BJ (cell line): ENCODE measurements around the gene SNX17. TPM values are rescaled to one million over a fixed set of nuclear protein-coding genes. Genes with fewer than 3 reads are reported as not detected.
A peak's percentile ranks its signal among the peaks of the same experiment; 100 is the strongest.

Experiments
- CTCF ChIA-PET: fragments of 350-600 bp; formaldehyde crosslinking; extraction: SDS; loops from one replicate; lab custom pipeline; 2021; ENCODE audit warnings: antibody characterized with exemption, inconsistent platforms; lab: Yijun Ruan, JAX
- POLR2A ChIA-PET: fragments of 300-600 bp; sonication (Branson Sonifier 250); formaldehyde crosslinking; extraction: SDS; loops from one replicate; lab custom pipeline; 2021; ENCODE audit warnings: antibody characterized with exemption; lab: Charles Lee
- DNase-seq: peaks from one replicate; pipeline ENCODE4 v3.0.0-alpha.2; 2011; ENCODE audit warnings: low read depth
- H3K27me3 ChIP-seq: 2 replicates; pipeline ENCODE4 v1.6.0; 2011; ENCODE audit warnings: low read length; ENCODE audit not compliant: control insufficient read depth, insufficient read depth
- H3K36me3 ChIP-seq: 2 replicates; pipeline ENCODE4 v1.5.1; 2011; ENCODE audit warnings: low read length; ENCODE audit not compliant: control insufficient read depth, insufficient read depth
- H3K4me3 ChIP-seq: 2 replicates; pipeline ENCODE4 v1.5.1; 2011; ENCODE audit warnings: low read depth, mild to moderate bottlenecking, control low read depth, low read length
- polyA plus RNA-seq: library from polyadenylated mRNA; depleted of rRNA; stranded (reverse); fragments of >200 nt; gene quantifications from 2 replicates; pipeline ENCODE4 v1.2.3, GENCODE V29; 2011
- TF ChIP-seq, protein P1 (sequence below): IDR thresholded peaks from 2 replicates; pipeline ENCODE4 v1.5.1; 2011; ENCODE audit warnings: low read depth, mild to moderate bottlenecking, control low read depth, inconsistent platforms, low read length, moderate library complexity; ENCODE audit not compliant: insufficient read depth

Gene SNX17
- polyA plus RNA-seq, 1 experiment: 154 TPM

DNA sequence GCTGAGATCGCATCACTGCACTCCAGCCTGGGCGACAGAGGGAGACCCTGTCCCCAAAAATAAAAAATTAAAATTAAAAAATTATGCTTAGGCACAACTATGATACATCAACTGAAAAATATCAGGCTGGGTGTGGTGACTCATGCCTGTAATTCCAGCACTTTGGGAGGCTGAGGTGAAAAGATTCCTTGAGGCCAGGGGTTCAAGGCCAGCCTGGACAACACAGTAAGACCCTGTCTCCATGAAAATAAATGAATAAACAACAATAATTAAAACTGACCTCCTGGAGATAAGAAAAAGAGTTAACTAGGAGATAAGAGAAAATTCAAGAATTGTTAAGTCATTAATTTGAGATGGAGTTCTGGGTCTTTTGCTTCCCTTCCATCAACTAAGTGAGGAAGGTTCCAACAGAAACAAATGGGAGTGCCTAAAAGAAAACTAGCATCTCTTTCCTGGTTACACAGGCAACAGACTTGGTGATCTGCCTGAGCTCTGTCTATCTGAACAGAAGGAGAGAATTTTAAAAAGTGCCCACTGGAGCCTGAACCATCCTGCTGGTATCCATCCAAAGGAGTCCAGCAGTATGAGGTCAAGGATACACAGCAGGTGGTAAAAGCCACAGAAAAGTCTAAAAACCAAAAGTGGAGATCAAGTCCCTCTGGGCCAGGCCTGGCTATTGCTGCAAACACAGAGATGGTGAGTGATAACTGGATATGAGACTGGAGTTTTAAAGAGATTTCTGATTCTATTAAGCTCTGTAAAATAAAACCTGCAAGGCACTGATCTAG is 30.1 kb downstream of the SNX17 start:
- ChIA-PET CTCF (interaction anchor here (0.8 kb wide), 1 partner anchor 31 kb away, joined by 3 read pairs; no protein-coding TSS in a partner anchor), POLR2A (no interaction called here)
- DNase-seq: no peak
- no peak overlapping the region for H3K4me3 ChIP-seq
- no peaks in the 10 kb centered on the region for H3K27me3 ChIP-seq
- TF ChIP-seq, protein P1, sequence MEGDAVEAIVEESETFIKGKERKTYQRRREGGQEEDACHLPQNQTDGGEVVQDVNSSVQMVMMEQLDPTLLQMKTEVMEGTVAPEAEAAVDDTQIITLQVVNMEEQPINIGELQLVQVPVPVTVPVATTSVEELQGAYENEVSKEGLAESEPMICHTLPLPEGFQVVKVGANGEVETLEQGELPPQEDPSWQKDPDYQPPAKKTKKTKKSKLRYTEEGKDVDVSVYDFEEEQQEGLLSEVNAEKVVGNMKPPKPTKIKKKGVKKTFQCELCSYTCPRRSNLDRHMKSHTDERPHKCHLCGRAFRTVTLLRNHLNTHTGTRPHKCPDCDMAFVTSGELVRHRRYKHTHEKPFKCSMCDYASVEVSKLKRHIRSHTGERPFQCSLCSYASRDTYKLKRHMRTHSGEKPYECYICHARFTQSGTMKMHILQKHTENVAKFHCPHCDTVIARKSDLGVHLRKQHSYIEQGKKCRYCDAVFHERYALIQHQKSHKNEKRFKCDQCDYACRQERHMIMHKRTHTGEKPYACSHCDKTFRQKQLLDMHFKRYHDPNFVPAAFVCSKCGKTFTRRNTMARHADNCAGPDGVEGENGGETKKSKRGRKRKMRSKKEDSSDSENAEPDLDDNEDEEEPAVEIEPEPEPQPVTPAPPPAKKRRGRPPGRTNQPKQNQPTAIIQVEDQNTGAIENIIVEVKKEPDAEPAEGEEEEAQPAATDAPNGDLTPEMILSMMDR: no peak
- H3K36me3 ChIP-seq: no peaks in the 10 kb centered on the region; the same call in 1 of the 2 replicates

DNA sequence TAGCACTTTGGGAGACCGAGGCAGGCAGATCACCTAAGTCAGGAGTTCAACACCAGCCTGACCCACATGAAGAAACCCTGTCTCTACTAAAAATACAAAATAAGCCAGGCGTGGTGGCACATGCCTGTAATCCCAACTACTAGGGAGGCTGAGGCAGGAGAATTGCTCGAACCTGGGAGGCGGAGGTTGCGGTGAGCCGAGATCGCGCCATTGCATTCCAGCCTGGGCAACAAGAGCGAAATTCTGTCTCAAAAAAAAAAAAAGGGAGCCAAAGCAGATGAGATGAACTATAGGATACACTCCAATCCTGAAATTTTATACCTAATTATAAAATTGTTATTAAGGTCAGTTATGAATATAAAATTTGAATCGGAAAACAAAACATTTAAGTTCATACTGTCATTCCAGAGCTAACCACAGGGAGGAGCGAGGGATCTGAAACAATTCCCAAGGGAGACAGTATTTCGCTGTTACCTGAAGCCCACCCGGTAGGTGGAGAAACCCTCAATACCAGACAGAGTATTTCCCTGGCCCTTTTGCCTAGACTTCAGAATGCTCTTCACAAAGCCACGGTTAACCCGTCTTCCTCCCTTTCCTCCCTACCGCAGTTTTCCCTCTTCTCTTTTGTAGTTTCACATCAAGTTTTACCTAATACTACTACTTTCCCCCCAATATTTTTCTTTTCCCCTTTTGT is 37.5 kb downstream of the SNX17 start:
- CTCF ChIA-PET: interaction anchor here (0.7 to 2.5 kb wide), 9 partner anchors 13 to 276 kb away, joined by 3 to 7 read pairs (median 3); partner anchors contain the start of genes NRBP1 and ZNF513
- TF ChIP-seq, protein P1: peak; percentile 60
- POLR2A ChIA-PET: interaction anchor here (0.6 kb wide), 1 partner anchor 1722 kb away, joined by 3 read pairs; no protein-coding TSS in a partner anchor
- no peaks in the 10 kb centered on the region for H3K27me3 ChIP-seq
- H3K36me3 ChIP-seq: no peaks in the 10 kb centered on the region; the same call in 1 of the 2 replicates
- no peak for DNase-seq
- peak overlapping the region; percentile 99 for H3K4me3 ChIP-seq

DNA sequence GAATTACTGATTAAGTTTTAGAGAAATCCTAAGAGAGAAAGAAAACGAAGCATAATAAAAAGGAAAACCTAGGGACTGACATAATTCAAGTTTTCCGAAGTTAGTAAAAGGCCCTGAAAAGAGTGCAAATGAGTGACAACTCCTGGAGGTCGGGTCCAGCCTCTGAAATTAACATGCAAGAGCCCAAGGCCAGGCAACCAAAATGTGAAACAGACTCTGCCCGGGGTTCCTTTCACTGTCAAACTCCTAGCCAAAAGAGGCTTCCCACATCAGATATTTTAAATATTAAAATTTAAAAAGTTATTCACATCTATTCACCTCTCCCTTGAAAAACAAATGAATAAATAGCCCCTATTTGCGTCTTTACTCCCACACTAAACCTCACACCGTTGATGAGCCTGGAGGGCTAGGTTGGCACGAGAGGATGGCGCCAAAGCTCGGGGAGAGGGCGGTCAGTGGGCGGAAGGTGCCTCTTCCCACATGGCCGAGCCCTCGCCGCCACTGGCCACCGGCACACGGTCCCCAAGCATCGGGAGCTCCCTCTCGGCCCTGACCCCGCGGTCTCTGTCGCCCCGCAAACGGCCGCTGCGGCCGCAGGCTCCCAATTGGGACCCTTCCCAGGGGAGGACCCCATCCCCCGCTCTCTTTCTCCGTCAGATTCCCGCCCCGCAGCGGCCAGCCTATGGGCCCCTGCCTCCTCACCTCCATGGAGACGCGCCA is 38.3 kb downstream of the SNX17 start:
- Histone ChIP-seq H3K27me3 (no peaks in the 10 kb centered on the region), H3K36me3 (no peaks in the 10 kb centered on the region; the same call in 1 of the 2 replicates), H3K4me3 (peak overlapping the region; percentile 99)
- TF ChIP-seq, protein P1: no peak
- ChIA-PET POLR2A (interaction anchor here (0.6 kb wide), 2 partner anchors 247 to 1721 kb away, joined by 3 to 4 read pairs; no protein-coding TSS in a partner anchor), CTCF (interaction anchor here (0.6 to 2.5 kb wide), 14 partner anchors 13 to 644 kb away, joined by 3 to 11 read pairs (median 3); partner anchors contain the start of genes NRBP1 and ZNF513)
- DNase-seq: no peak

DNA sequence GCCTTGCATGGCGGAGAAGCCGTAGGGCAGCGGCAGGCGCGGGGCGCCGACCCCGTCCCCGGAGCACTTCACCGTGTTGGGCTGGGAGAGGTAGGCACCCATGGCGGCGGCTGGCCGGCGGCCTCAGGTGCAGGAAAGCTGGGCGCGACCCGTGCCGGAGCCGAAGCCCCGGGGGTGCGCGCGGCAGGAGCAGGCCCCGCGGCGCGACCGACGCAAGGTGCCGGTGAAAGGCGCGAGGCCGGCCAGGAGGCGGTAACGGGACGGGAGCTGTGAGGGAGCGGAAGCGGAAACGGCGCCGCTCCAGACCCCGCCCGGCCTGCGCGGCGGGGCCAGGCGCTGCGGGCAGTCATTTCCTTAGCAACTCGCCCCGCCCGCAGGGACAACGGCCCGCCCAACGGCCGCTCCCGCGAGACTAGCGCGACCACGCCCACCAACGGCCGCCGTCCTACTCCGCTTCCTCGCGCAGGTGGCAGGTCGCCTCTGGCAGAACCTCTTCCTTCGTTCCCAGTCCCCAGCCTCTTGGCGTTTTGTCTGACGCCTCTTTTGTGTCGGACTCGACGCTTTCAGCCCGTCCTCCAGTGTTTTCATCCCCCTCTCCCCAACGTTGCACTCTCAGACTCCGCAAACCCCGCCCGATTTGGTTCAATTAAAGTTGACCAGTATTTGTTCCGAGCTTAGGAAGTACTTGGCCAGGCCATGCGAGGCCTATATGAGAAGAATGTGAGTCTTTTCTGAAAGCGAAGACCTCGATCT is 39.1 kb downstream of the SNX17 start, which contains the start of gene PPM1G:
PPM1G (minus strand) TSS at position 271 of the 753 bp plus-strand sequence; CDS start at position 102, 169 bp downstream.
- POLR2A ChIA-PET: interaction anchor here (0.6 kb wide), 1 partner anchor 246 kb away, joined by 4 read pairs; no protein-coding TSS in a partner anchor
- Histone ChIP-seq H3K36me3 (no peaks in the 10 kb centered on the region; the same call in 1 of the 2 replicates), H3K27me3 (no peaks in the 10 kb centered on the region), H3K4me3 (peak within 1 kb of the TSS; percentile 99)
- TF ChIP-seq, protein P1: no peak
- CTCF ChIA-PET: interaction anchor here (0.6 to 2.0 kb wide), 11 partner anchors 9 to 644 kb away, joined by 3 to 11 read pairs (median 3); partner anchors contain the start of genes NRBP1, SLC4A1AP, SUPT7L and ZNF513
- DNase-seq: peak; percentile 60
